Endodermal cell (in vitro differentiated cells): ENCODE data around the gene CHST9. TPM values are rescaled to one million over a fixed set of nuclear protein-coding genes. Genes with fewer than 3 reads are reported as not detected.

Experiments used
- DNase-seq: peaks from one replicate; pipeline ENCODE4 v3.0.0-alpha.2; 2017
- H3K27ac ChIP-seq: 2 replicates; pipeline ENCODE4 v1.5.1; 2013; ENCODE audit warnings: mild to moderate bottlenecking, low read depth, low read length, moderate library complexity
- H3K27me3 ChIP-seq: 2 replicates; pipeline ENCODE4 v1.6.1; 2013; ENCODE audit warnings: mild to moderate bottlenecking, low read length, moderate library complexity; ENCODE audit not compliant: insufficient read depth, control insufficient read depth, poor library complexity, severe bottlenecking
- H3K36me3 ChIP-seq: 2 replicates; pipeline ENCODE4 v1.7.0; 2013; ENCODE audit warnings: mild to moderate bottlenecking, low read length, moderate library complexity; ENCODE audit not compliant: control insufficient read depth, insufficient read depth
- H3K4me1 ChIP-seq: one replicate; pipeline ENCODE4 v1.7.0; 2013; ENCODE audit warnings: low read length; ENCODE audit not compliant: control insufficient read depth, insufficient read depth
- H3K4me3 ChIP-seq: 2 replicates; pipeline ENCODE4 v1.5.1; 2013; ENCODE audit warnings: mild to moderate bottlenecking, low read length, moderate library complexity
- H3K9ac ChIP-seq: 2 replicates; pipeline ENCODE4 v1.6.1; 2013; ENCODE audit warnings: mild to moderate bottlenecking, low read length, moderate library complexity; ENCODE audit not compliant: poor library complexity, severe bottlenecking; ENCODE audit errors: extremely low read depth
- H3K9me3 ChIP-seq: 2 replicates; pipeline ENCODE4 v1.6.1; 2013; ENCODE audit warnings: mild to moderate bottlenecking, low read length, moderate library complexity; ENCODE audit not compliant: control insufficient read depth
- H3K27ac Mint-ChIP-seq: 2 replicates; pipeline ENCODE4 v1.8.0; 2020; ENCODE audit warnings: mixed read lengths
- H3K27me3 Mint-ChIP-seq: 2 replicates; pipeline ENCODE4 v1.8.0; 2021; ENCODE audit warnings: mild to moderate bottlenecking, mixed read lengths; ENCODE audit not compliant: insufficient read depth
- H3K36me3 Mint-ChIP-seq: 2 replicates; pipeline ENCODE4 v1.8.0; 2020; ENCODE audit warnings: low read depth, mixed read lengths
- H3K4me1 Mint-ChIP-seq: 2 replicates; pipeline ENCODE4 v1.8.0; 2020; ENCODE audit warnings: mixed read lengths
- H3K4me3 Mint-ChIP-seq: 2 replicates; pipeline ENCODE4 v1.8.0; 2020; ENCODE audit warnings: mild to moderate bottlenecking, moderate library complexity, mixed read lengths
- H3K9me3 Mint-ChIP-seq: 2 replicates; pipeline ENCODE4 v1.8.0; 2020; ENCODE audit warnings: mild to moderate bottlenecking, mixed read lengths
- WGBS, 2 experiments: methylation state at CpG; one replicate each; pipeline versions ENCODE4 v1.1.5 to v1.1.7; 2013; ENCODE audit warnings: missing lambda C conversion rate in 2 of 2, mixed read lengths in 1 of 2; ENCODE audit not compliant: insufficient coverage in 1 of 2, insufficient read length in 1 of 2; 5-methylcytosine and 5-hydroxymethylcytosine counted together
- total RNA-seq, 2 donors: library from RNA; stranded (reverse); fragmentation: NEBNext Ultra II Directional in 1 of 2; extraction: Animal tissue kit (Norgen Biotek cat#: 25700) in 1 of 2; gene quantifications; 2 replicates in 1 of 2; 3 replicates in 1 of 2; pipeline ENCODE4 v1.2.1, GENCODE V29; 2021
- TF ChIP-seq, protein P1 (sequence below): fragments of 200-600 bp; sonication (generic); conservative IDR thresholded peaks from 2 replicates; pipeline ENCODE4 v1.5.0; 2021; ENCODE audit warnings: antibody characterized with exemption, mild to moderate bottlenecking

Gene CHST9
- total RNA-seq, 2 donors from 2014 or later, result 47.5 to 75.8 TPM

DNA sequence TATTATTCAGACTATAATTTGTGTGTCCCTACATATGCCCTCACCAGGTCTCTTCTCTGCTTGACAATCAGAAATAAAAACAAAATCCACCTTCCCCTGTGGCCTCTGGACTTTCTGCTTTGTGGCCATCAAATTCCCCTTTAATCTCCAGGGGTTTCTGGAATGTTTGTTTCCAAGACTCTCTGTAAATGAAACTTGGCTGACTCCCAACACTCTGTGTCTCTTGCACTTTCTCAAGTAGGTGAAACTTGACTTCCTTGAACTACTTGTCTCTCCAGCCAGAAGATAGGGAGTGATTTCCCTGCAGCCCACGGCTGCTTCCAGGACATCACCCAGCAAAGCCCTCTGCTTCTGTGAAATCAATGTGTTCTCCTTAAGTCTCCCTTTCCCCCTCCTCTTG is 265.5 kb downstream of the CHST9 start:
- 85% methylated on average over 1 of the region's 1 CpG; no CpG with 5 or more reads in 1 of the 2 experiments for WGBS, 2 experiments
- Mint-ChIP-seq H3K27ac (no peak overlapping the region), H3K9me3 (no peaks in the 10 kb centered on the region), H3K27me3 (no peaks in the 10 kb centered on the region), H3K36me3 (peaks cover 20% of the 10 kb centered on the region), H3K4me1 (peaks cover 8% of the 10 kb centered on the region), H3K4me3 (no peak overlapping the region)
- TF ChIP-seq, protein P1, sequence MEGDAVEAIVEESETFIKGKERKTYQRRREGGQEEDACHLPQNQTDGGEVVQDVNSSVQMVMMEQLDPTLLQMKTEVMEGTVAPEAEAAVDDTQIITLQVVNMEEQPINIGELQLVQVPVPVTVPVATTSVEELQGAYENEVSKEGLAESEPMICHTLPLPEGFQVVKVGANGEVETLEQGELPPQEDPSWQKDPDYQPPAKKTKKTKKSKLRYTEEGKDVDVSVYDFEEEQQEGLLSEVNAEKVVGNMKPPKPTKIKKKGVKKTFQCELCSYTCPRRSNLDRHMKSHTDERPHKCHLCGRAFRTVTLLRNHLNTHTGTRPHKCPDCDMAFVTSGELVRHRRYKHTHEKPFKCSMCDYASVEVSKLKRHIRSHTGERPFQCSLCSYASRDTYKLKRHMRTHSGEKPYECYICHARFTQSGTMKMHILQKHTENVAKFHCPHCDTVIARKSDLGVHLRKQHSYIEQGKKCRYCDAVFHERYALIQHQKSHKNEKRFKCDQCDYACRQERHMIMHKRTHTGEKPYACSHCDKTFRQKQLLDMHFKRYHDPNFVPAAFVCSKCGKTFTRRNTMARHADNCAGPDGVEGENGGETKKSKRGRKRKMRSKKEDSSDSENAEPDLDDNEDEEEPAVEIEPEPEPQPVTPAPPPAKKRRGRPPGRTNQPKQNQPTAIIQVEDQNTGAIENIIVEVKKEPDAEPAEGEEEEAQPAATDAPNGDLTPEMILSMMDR, result no peak
- Histone ChIP-seq H3K4me3 (no peak overlapping the region), H3K27me3 (no peaks in the 10 kb centered on the region), H3K27ac (no peak overlapping the region), H3K9me3 (no peaks in the 10 kb centered on the region), H3K36me3 (no peaks in the 10 kb centered on the region), H3K4me1 (no peaks in the 10 kb centered on the region), H3K9ac (no peak overlapping the region)
- no peak for DNase-seq

DNA sequence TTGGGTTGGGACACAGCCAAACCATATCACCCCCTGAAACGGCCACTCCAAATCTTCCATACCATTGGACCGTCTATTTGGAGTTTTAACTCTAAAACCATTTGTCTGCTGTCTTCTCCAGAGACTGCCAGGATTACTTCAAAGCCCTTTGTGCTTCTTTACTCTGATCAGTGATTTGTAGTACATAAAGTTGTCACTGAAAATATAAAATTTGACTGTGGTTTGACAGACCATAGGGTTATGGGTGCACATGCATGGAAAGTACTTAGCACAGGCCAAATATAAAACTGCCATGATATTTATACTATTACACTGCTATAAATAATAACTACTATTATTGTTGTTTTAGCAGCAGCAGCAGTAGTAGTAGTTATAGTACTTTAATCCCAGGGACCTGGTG is 265.9 kb downstream of the CHST9 start:
- Histone ChIP-seq H3K9ac (no peak overlapping the region), H3K4me1 (no peaks in the 10 kb centered on the region), H3K9me3 (no peaks in the 10 kb centered on the region), H3K27ac (no peak overlapping the region), H3K36me3 (no peaks in the 10 kb centered on the region), H3K4me3 (no peak overlapping the region), H3K27me3 (no peaks in the 10 kb centered on the region)
- DNase-seq, result no peak
- no peaks in the 10 kb centered on the region for H3K27me3 Mint-ChIP-seq
- no peak overlapping the region for H3K4me3 Mint-ChIP-seq
- no peaks in the 10 kb centered on the region for H3K9me3 Mint-ChIP-seq
- WGBS, 2 experiments, result 89% methylated on average over 2 of the region's 2 CpGs; no CpG with 5 or more reads in 1 of the 2 experiments
- H3K36me3 Mint-ChIP-seq, result peaks cover 21% of the 10 kb centered on the region
- peaks cover 8% of the 10 kb centered on the region for H3K4me1 Mint-ChIP-seq
- no peak overlapping the region for H3K27ac Mint-ChIP-seq
- TF ChIP-seq, protein P1, result no peak

DNA sequence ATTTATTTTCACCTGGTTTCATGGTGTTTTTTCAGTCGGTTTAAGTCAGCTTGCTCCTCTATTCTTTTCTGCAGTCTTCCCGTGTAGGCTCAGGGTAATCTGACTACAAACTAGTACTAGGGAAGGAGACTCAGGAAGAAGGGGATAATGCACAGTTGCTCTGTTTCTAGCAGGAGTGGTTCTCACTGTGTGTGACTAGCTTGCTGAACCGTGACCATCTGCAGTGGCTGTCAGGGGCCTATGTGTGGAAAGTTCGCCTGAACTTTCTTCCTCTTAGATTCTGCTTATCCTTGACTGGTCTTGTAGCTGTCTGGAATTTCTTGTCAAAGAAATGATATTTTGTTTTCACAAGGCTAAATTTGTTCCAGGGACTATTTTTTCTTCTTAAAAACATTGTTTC is 273.3 kb downstream of the CHST9 start:
- Histone ChIP-seq H3K27ac (no peak overlapping the region), H3K36me3 (no peaks in the 10 kb centered on the region), H3K9me3 (no peaks in the 10 kb centered on the region), H3K27me3 (no peaks in the 10 kb centered on the region), H3K4me3 (no peak overlapping the region), H3K9ac (no peak overlapping the region), H3K4me1 (no peaks in the 10 kb centered on the region)
- TF ChIP-seq, protein P1, result no peak
- no peak overlapping the region for H3K27ac Mint-ChIP-seq
- WGBS, 2 experiments, result 76 to 82% methylated on average over 4 of the region's 4 CpGs
- no peak for DNase-seq
- H3K4me3 Mint-ChIP-seq, result no peak overlapping the region
- no peaks in the 10 kb centered on the region for H3K9me3 Mint-ChIP-seq
- H3K4me1 Mint-ChIP-seq, result peaks cover 2% of the 10 kb centered on the region
- no peaks in the 10 kb centered on the region for H3K27me3 Mint-ChIP-seq
- H3K36me3 Mint-ChIP-seq, result peaks cover 9% of the 10 kb centered on the region
